ENCODE data around the gene PYGB. TPM values are rescaled to one million over a fixed set of nuclear protein-coding genes. Genes with fewer than 3 reads are reported as not detected.

The PYGB gene
- 100 to 1,000 TPM; 161 to 290 TPM for total RNA-seq

GRCh38 chr20:25247956-25248785, at the start of gene PYGB:
Gene PYGB, plus strand, starts transcription at chr20:25248085. Its CDS starts 94 bp downstream, at chr20:25248179.

Small RNAs within 50 kb of the gene (small RNA-seq; reads per million reads assigned to genes)
- 0 reads per million in 2 donors for gene AL035252.4
- gene AL121772.2 = 0.06 to 0.21 reads per million in 2 donors
- gene RF00019 = 0 reads per million in 2 donors

Other genes with a start within 250 kb of the PYGB start
- gene ACSS1, start 189.9 kb upstream of the PYGB start, total RNA-seq = 10 to 100 TPM; 16.7 to 17.6 TPM
- gene VSX1, start 165.9 kb upstream of the PYGB start, total RNA-seq = not detected
- gene ENTPD6, start 52.4 kb upstream of the PYGB start, total RNA-seq = 10 to 100 TPM; 75.4 to 97.2 TPM
- 10 to 100 TPM; 48.2 to 59.6 TPM for gene ABHD12, start 142.8 kb downstream of the PYGB start, total RNA-seq
- gene GINS1, start 159.6 kb downstream of the PYGB start, total RNA-seq = 10 to 100 TPM in 1 of 2 donors, 1 to 10 TPM in 1; 8.3 to 26.6 TPM